Nephron (organoid): Measurements from ENCODE around the gene MYCL.
"Not testable (repeated sequence)": the region's sequence is repeated elsewhere in the genome, so short reads cannot be mapped to it uniquely, and the experiment has no call there.

Experiments used
- H3K27ac Mint-ChIP-seq, 3 experiments: 2 replicates each; pipeline ENCODE4 v1.8.0; 2020; ENCODE audit warnings: mixed read lengths in 3 of 3, mild to moderate bottlenecking in 2 of 3, moderate library complexity in 1 of 3
- H3K27me3 Mint-ChIP-seq: 2 replicates; pipeline ENCODE4 v1.8.0; 2021; ENCODE audit warnings: low read depth, mild to moderate bottlenecking, moderate library complexity, mixed read lengths
- H3K36me3 Mint-ChIP-seq: 2 replicates; pipeline ENCODE4 v1.8.0; 2020; ENCODE audit warnings: low read depth, mixed read lengths
- H3K4me1 Mint-ChIP-seq: 2 replicates; pipeline ENCODE4 v1.8.0; 2020; ENCODE audit warnings: mixed read lengths
- H3K4me3 Mint-ChIP-seq, 3 experiments: 2 replicates each; pipeline ENCODE4 v1.8.0; 2020; ENCODE audit warnings: mild to moderate bottlenecking in 3 of 3, mixed read lengths in 3 of 3, moderate library complexity in 2 of 3
- H3K9me3 Mint-ChIP-seq: 2 replicates; pipeline ENCODE4 v1.8.0; 2020; ENCODE audit warnings: mixed read lengths
- TF ChIP-seq, protein P1 (sequence below), 3 experiments: fragments of 200-600 bp; sonication (generic); IDR thresholded peaks; one replicate each; pipeline ENCODE4 v1.5.0; 2021; ENCODE audit warnings: antibody characterized with exemption in 3 of 3; ENCODE audit not compliant: unreplicated experiment in 3 of 3

MYCL gene

DNA sequence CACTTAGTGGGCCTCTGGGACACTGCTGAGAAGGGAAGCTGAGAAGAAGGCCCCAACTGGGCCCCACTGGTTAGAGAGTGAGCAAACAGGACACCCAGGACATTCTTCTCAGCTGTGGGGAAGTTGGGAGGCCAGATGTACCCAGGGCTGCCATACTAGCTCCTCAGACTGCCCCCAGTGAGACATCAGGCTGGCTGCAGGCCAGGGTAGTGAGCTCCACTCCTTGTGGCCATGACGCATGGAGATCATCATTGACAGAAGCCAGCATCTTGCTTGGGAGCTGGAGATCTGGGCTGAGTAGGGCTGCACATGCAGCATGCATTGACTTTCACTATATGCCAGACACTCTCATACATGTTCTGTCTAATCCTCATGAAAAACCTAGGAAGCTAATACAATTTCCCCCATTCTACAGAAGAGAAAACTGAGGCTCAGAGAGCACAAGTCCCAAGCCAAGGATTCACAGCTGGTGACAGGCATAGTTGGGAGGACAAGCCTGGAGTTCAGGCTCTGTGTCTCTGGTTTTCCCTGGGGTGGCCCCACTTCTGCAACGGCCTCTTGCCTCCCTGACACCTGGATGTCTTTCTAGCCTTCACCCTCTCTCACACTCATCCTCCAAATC, 24.1 kb upstream of the MYCL start:
- TF ChIP-seq, protein P1, sequence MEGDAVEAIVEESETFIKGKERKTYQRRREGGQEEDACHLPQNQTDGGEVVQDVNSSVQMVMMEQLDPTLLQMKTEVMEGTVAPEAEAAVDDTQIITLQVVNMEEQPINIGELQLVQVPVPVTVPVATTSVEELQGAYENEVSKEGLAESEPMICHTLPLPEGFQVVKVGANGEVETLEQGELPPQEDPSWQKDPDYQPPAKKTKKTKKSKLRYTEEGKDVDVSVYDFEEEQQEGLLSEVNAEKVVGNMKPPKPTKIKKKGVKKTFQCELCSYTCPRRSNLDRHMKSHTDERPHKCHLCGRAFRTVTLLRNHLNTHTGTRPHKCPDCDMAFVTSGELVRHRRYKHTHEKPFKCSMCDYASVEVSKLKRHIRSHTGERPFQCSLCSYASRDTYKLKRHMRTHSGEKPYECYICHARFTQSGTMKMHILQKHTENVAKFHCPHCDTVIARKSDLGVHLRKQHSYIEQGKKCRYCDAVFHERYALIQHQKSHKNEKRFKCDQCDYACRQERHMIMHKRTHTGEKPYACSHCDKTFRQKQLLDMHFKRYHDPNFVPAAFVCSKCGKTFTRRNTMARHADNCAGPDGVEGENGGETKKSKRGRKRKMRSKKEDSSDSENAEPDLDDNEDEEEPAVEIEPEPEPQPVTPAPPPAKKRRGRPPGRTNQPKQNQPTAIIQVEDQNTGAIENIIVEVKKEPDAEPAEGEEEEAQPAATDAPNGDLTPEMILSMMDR (IDR thresholded peaks at IDR 0.05; ENCODE audit: unreplicated experiment in 3 of 3): no peak
- H3K27me3 Mint-ChIP-seq: peaks cover 40% of the 10 kb centered on the region
- peaks cover 6% of the 10 kb centered on the region for H3K4me1 Mint-ChIP-seq
- H3K27ac Mint-ChIP-seq: no peak overlapping the region
- H3K9me3 Mint-ChIP-seq: no peaks in the 10 kb centered on the region
- no peaks in the 10 kb centered on the region for H3K36me3 Mint-ChIP-seq
- no peak overlapping the region for H3K4me3 Mint-ChIP-seq

DNA sequence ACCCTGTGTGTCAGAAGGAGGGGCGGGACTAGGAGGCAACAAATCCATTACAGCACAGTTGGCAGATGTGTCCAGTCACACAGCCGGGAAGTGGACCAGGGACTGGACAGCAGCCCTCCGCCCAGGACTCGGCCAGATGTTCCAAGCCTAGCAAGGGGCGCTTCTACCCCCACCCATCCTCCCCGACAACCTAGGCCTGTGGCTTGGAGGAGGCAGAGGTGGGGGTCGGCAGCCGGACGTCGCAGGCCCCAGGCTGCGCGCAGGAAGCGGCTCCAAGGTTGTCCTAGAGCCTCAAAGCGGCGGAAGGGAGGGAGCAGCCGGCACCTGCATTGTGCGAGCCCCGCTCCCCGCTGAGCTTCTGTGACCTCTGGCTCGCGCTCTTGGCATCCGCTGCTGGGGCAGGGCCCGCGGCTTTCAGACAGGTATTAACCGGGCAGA, 20.6 kb upstream of the MYCL start:
- Mint-ChIP-seq H3K27ac (no peak overlapping the region), H3K9me3 (no peaks in the 10 kb centered on the region), H3K4me3 (peak overlapping the region in 1 of 3 experiments; percentile 6), H3K4me1 (peaks cover 6% of the 10 kb centered on the region), H3K36me3 (no peaks in the 10 kb centered on the region), H3K27me3 (peaks cover 39% of the 10 kb centered on the region)
- TF ChIP-seq, protein P1 (IDR thresholded peaks at IDR 0.05; ENCODE audit: unreplicated experiment in 3 of 3): no peak

DNA sequence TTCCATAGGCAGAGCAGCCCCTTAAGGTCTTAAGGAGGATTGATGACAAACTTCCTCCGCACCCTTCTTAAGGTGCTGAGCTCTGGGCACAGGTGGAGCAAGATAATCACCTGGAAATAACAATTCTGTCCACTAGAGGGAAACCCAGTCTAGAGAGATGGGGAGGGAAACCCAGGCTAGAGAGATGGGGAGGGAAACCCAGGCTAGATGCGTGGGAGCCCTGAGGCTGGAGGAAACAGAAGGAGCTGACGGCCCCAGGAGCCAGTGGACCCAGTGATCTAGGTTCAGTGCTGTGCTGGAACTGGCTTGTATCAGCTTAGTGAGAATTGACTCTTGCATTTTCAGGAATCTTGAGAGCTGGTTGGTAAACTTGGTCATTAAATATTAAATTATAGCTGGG, 17.8 kb upstream of the MYCL start:
- no peak overlapping the region for H3K27ac Mint-ChIP-seq
- H3K9me3 Mint-ChIP-seq: no peaks in the 10 kb centered on the region

DNA sequence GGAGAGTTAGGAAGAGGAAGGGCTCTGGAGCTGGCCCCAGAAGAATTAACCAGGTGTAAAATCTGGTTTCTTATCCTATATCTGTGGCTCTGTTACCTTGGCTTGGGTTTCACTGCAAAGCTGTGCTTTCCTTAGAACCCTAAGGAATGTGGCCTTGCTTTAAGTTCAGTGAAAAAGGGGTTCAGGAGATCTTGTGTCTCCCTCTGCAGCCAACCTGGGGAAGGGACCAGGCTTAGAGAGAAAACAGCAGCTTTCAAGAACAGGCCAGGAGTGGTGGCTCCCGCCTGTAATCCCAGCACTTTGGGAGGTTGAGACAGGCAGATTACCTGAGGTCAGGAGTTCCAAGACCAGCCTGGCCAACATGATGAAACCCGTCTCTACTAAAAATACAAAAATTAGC, 16.1 kb upstream of the MYCL start:
- TF ChIP-seq, protein P1 (IDR thresholded peaks at IDR 0.05; ENCODE audit: unreplicated experiment in 3 of 3): no peak
- H3K27me3 Mint-ChIP-seq: peaks cover 29% of the 10 kb centered on the region
- H3K9me3 Mint-ChIP-seq: no peaks in the 10 kb centered on the region
- H3K4me3 Mint-ChIP-seq: no peak overlapping the region
- H3K27ac Mint-ChIP-seq: no peak overlapping the region
- no peaks in the 10 kb centered on the region for H3K4me1 Mint-ChIP-seq
- no peaks in the 10 kb centered on the region for H3K36me3 Mint-ChIP-seq

More for the DNA sequence above, 17.8 kb upstream of the MYCL start:
- Mint-ChIP-seq H3K36me3 (no peaks in the 10 kb centered on the region), H3K4me3 (no peak overlapping the region), H3K4me1 (no peaks in the 10 kb centered on the region), H3K27me3 (peaks cover 39% of the 10 kb centered on the region)
- TF ChIP-seq, protein P1 (IDR thresholded peaks at IDR 0.05; ENCODE audit: unreplicated experiment in 3 of 3): peak; percentile 57 to 67 (median 64)

DNA sequence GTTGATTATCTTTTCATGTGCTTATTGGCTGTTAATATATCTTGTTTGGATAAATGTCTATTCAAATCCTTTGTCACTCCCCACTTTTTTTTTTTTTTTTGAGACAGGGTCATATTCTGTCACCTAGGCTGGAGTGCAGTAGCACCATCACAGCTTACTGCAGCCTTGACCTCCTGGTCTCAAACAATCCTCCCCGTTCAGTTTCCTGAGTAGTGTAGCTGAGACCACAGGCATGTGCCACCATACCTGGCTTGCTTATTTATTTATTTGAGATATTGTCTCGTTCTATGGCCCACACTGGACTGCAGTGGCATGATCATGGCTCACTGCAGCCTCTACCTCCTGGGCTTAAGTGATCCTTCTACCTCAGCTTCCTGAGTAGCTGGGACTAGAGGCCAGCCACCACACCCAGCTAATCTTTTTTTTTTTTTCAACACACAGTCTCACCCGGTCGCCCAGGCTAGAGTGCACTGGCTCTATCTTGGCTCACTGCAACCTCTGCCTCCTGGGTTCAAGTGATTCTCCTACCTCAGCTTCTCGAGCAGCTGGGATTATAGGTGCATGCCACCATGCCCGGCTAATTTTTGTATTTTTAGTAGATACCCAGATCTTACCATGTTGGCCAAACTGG, 13.9 kb upstream of the MYCL start:
- Mint-ChIP-seq H3K36me3 (no peaks in the 10 kb centered on the region), H3K4me3 (no peak overlapping the region), H3K9me3 (no peaks in the 10 kb centered on the region), H3K27me3 (peaks cover 14% of the 10 kb centered on the region), H3K4me1 (no peaks in the 10 kb centered on the region), H3K27ac (no peak overlapping the region)
- TF ChIP-seq, protein P1 (IDR thresholded peaks at IDR 0.05; ENCODE audit: unreplicated experiment in 3 of 3): no peak

DNA sequence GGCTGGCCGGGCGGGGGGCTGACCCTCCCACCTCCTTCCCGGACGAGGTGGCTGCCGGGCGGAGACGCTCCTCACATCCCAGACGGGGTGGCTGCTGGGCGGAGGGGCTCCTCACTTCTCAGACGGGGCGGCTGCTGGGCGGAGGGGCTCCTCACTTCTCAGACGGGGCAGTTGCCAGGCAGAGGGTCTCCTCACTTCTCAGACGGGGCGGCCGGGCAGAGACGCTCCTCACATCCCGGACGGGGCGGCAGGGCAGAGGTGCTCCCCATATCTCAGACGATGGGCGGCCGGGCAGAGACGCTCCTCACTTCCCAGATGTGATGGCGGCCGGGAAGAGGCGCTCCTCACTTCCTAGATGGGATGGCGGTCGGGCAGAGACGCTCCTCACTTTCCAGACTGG, 11.4 kb upstream of the MYCL start:
- not testable (repeated sequence) for H3K36me3 Mint-ChIP-seq, H3K27ac Mint-ChIP-seq
- peaks cover 19% of the 10 kb centered on the region for H3K27me3 Mint-ChIP-seq

More for the DNA sequence above, 11.4 kb upstream of the MYCL start:
- not testable (repeated sequence) for H3K9me3 Mint-ChIP-seq, H3K4me1 Mint-ChIP-seq, H3K4me3 Mint-ChIP-seq
